HCT116 (cell line): ENCODE measurements around the gene MMP15. TPM values are rescaled to one million over a fixed set of nuclear protein-coding genes. Genes with fewer than 3 reads are reported as not detected.

ENCODE experiments used
- ATAC-seq: fragments of 200-7000 bp; cut with Tn5 transposase; 2 replicates; pipeline ENCODE4 v1.9.1; 2020; ENCODE audit warnings: mild to moderate bottlenecking, moderate library complexity
- BruUV-seq: library from RNA; stranded (reverse); fragments of 400-500 nt; replicated peaks from 2 replicates; lab custom pipeline; 2021; lab: Mats Ljungman, UMichigan
- CTCF ChIA-PET: fragments of 300-600 bp; sonication (Branson Sonifier 250); formaldehyde crosslinking; loops from one replicate; lab custom pipeline; 2021; ENCODE audit warnings: antibody characterized with exemption; lab: Charles Lee
- POLR2A ChIA-PET: fragments of 300-600, 350-600 bp; sonication (Branson Sonifier 250); formaldehyde crosslinking; loops from one replicate; lab custom pipeline; 2021; ENCODE audit warnings: antibody characterized with exemption; lab: Charles Lee
- RAD21 ChIA-PET, 2 experiments: fragments of 300-600 bp; sonication (Branson Sonifier 250); formaldehyde crosslinking; loops; one replicate each; lab custom pipeline; 2023; ENCODE audit warnings: low total read pairs in 2 of 2; ENCODE audit not compliant: uncharacterized antibody in 2 of 2, unreplicated experiment in 2 of 2, low non-redundant PET in 1 of 2; lab: Charles Lee
- DNase-seq: peaks from one replicate; pipeline ENCODE4 v3.0.0-alpha.2; 2010; ENCODE audit warnings: low read depth, low spot score
- H2AFZ ChIP-seq: fragments of 200-600 bp; shearing (Covaris generic), sonication (generic); 2 replicates; pipeline ENCODE4 v1.6.1; 2017; ENCODE audit warnings: low read depth, mixed run types, mixed read lengths, antibody characterized with exemption, low read length; ENCODE audit not compliant: poor library complexity, severe bottlenecking
- H3K27ac ChIP-seq: 2 replicates; pipeline ENCODE4 v1.5.1; 2012; ENCODE audit warnings: low read depth, low read length
- H3K27me3 ChIP-seq: fragments of 200-600 bp; sonication (generic); 2 replicates; pipeline ENCODE4 v1.6.1; 2016; ENCODE audit warnings: mixed run types, low read length, mixed read lengths; ENCODE audit not compliant: insufficient read depth
- H3K36me3 ChIP-seq, 2 experiments: fragments of 200-500 bp in 1 of 2; fragments of 200-600 bp in 1 of 2; sonication (Bioruptor generic) in 1 of 2; sonication (generic) in 1 of 2; 2 replicates each; pipeline versions ENCODE4 v1.5.1 to v1.6.1; 2014 to 2016; ENCODE audit warnings: low read length in 2 of 2, inconsistent platforms in 1 of 2, mixed read lengths in 1 of 2, mixed run types in 1 of 2; ENCODE audit not compliant: insufficient read depth in 2 of 2, control insufficient read depth in 1 of 2
- H3K4me1 ChIP-seq, 2 experiments: fragments of 200-600 bp in 1 of 2; sonication (generic) in 1 of 2; 2 replicates each; pipeline versions ENCODE4 v1.5.1 to v1.6.1; 2012 to 2017; ENCODE audit warnings: low read length in 2 of 2, inconsistent platforms in 1 of 2, mild to moderate bottlenecking in 1 of 2, mixed read lengths in 1 of 2, mixed run types in 1 of 2, moderate library complexity in 1 of 2; ENCODE audit not compliant: insufficient read depth in 2 of 2, control insufficient read depth in 1 of 2
- H3K4me2 ChIP-seq: fragments of 200-600 bp; sonication (generic); 2 replicates; pipeline ENCODE4 v1.6.1; 2017; ENCODE audit warnings: mixed run types, low read length, mixed read lengths
- H3K4me3 ChIP-seq, 2 experiments: fragments of 200-600 bp in 1 of 2; sonication (generic) in 1 of 2; replicated peaks in 1 of 2; 2 replicates each; pipeline ENCODE4 v1.5.1; 2011 to 2016; ENCODE audit warnings: low read length in 2 of 2, control low read depth in 1 of 2, low read depth in 1 of 2, mild to moderate bottlenecking in 1 of 2, mixed read lengths in 1 of 2, mixed run types in 1 of 2
- H3K79me2 ChIP-seq: fragments of 200-600 bp; sonication (generic); 2 replicates; pipeline ENCODE4 v1.6.1; 2017; ENCODE audit warnings: mild to moderate bottlenecking, mixed run types, low read length, moderate library complexity, mixed read lengths; ENCODE audit not compliant: insufficient read depth
- H3K9ac ChIP-seq: fragments of 200-600 bp; sonication (generic); 2 replicates; pipeline ENCODE4 v1.6.1; 2016; ENCODE audit warnings: low read length, mixed read lengths
- H3K9me2 ChIP-seq: fragments of 200-600 bp; sonication (generic), shearing (Covaris generic); 2 replicates; pipeline ENCODE4 v1.6.1; 2017; ENCODE audit warnings: mixed run types, mild to moderate bottlenecking, moderate library complexity; ENCODE audit not compliant: insufficient read depth
- H3K9me3 ChIP-seq, 2 experiments: fragments of 200-500 bp in 1 of 2; fragments of 200-600 bp in 1 of 2; sonication (Bioruptor generic) in 1 of 2; sonication (generic) in 1 of 2; 2 replicates each; pipeline ENCODE4 v1.6.1; 2014 to 2017; ENCODE audit warnings: low read length in 2 of 2, mixed read lengths in 2 of 2, inconsistent platforms in 1 of 2, low read depth in 1 of 2, mild to moderate bottlenecking in 1 of 2, mixed run types in 1 of 2, moderate library complexity in 1 of 2; ENCODE audit not compliant: control insufficient read depth in 1 of 2, insufficient read depth in 1 of 2
- H4K20me1 ChIP-seq: fragments of 200-600 bp; sonication (generic), shearing (Covaris generic); 2 replicates; pipeline ENCODE4 v1.6.1; 2017; ENCODE audit warnings: mixed run types, mild to moderate bottlenecking, moderate library complexity; ENCODE audit not compliant: insufficient read depth
- ATF3 ChIP-seq: IDR thresholded peaks from 2 replicates; pipeline ENCODE4 v1.6.1; 2012
- EGR1 ChIP-seq: IDR thresholded peaks from 2 replicates; pipeline ENCODE4 v1.6.1; 2012; ENCODE audit warnings: low read depth
- FOSL1 ChIP-seq: IDR thresholded peaks from 2 replicates; pipeline ENCODE4 v1.6.1; 2012; ENCODE audit warnings: low read depth
- POLR2AphosphoS5 ChIP-seq: IDR thresholded peaks from 2 replicates; pipeline ENCODE4 v1.6.1; 2011; ENCODE audit warnings: mild to moderate bottlenecking, low read depth, low read length, moderate library complexity
- RAD21 ChIP-seq: IDR thresholded peaks from 2 replicates; pipeline ENCODE4 v1.6.1; 2012; ENCODE audit warnings: low read depth, mild to moderate bottlenecking
- REST ChIP-seq: IDR thresholded peaks from 2 replicates; pipeline ENCODE4 v1.6.1; 2012; ENCODE audit warnings: low read depth
- SIN3A ChIP-seq: IDR thresholded peaks from 2 replicates; pipeline ENCODE4 v1.6.1; 2012; ENCODE audit warnings: low read depth
- SP1 ChIP-seq: IDR thresholded peaks from 2 replicates; pipeline ENCODE4 v1.6.1; 2012; ENCODE audit warnings: low read depth
- SRF ChIP-seq: IDR thresholded peaks from 2 replicates; pipeline ENCODE4 v1.6.1; 2012; ENCODE audit warnings: low read depth
- TCF7L2 ChIP-seq: IDR thresholded peaks from 2 replicates; pipeline ENCODE4 v1.7.0; 2011; ENCODE audit warnings: borderline replicate concordance, inconsistent platforms; ENCODE audit not compliant: insufficient read depth, insufficient read length; ENCODE audit errors: extremely low read depth
- YY1 ChIP-seq: IDR thresholded peaks from 2 replicates; pipeline ENCODE4 v1.6.1; 2011; ENCODE audit warnings: low read length, low read depth, moderate library complexity, mild to moderate bottlenecking; ENCODE audit not compliant: insufficient replicate concordance; ENCODE audit errors: extremely low read depth
- ZBTB33 ChIP-seq: IDR thresholded peaks from 2 replicates; pipeline ENCODE4 v1.6.1; 2011; ENCODE audit warnings: mild to moderate bottlenecking, low read length, moderate library complexity; ENCODE audit not compliant: insufficient replicate concordance; ENCODE audit errors: extremely low read depth
- ZNF274 ChIP-seq: fragments of 200-500 bp; sonication (Bioruptor generic); IDR thresholded peaks from 2 replicates; pipeline ENCODE4 v1.6.1; 2014; ENCODE audit warnings: mild to moderate bottlenecking, low read depth, low read length, inconsistent platforms
- intact Hi-C: fragments of 100-400 bp; cut with micrococcal nuclease; formaldehyde crosslinking; loops from 2 replicates; pipeline ENCODE4 v1.10.0; 2022
- total RNA-seq: library from RNA; stranded (reverse); gene quantifications from one replicate; pipeline ENCODE4 v1.2.1, GENCODE V29; 2021; ENCODE audit not compliant: unreplicated experiment

Gene MMP15
- total RNA-seq, 1 experiment from 2014 or later, result 38.5 TPM

- RAD21 ChIA-PET, result no interaction called here
- TF ChIP-seq YY1 (no peak), ZBTB33 (no peak), SIN3A (no peak), REST (no peak), ZNF274 (no peak), ATF3 (no peak), TCF7L2 (no peak), FOSL1 (no peak), POLR2AphosphoS5 (no peak), SP1 (no peak), SRF (no peak), RAD21 (no peak), EGR1 (no peak)
- TF ChIP-seq, all 23 proteins: peak for 0
- Histone ChIP-seq H3K4me1 (peaks cover 0 to 11% of the 10 kb centered on the region in 2 experiments; a peak in 3 of 4 replicates), H3K79me2 (no peaks in the 10 kb centered on the region), H2AFZ (no peak overlapping the region), H3K27me3 (no peaks in the 10 kb centered on the region), H3K9me2 (no peaks in the 10 kb centered on the region), H3K9me3 (no peaks in the 10 kb centered on the region), H3K4me3 (no peak overlapping the region), H3K4me2 (no peak overlapping the region), H3K36me3 (no peaks in the 10 kb centered on the region), H4K20me1 (no peaks in the 10 kb centered on the region), H3K27ac (no peak overlapping the region), H3K9ac (no peak overlapping the region)
- no TSS peak for BruUV-seq
- DNase-seq, result no peak
- CTCF ChIA-PET, result no interaction called here
- POLR2A ChIA-PET, result no interaction called here
- no peak for ATAC-seq
- intact Hi-C loops, result no loop called here
These were observed 33.9 kb upstream of the MMP15 start for GRCh38 chr16:57991551-57992059.
